SK-N-SH treated with all-trans-retinoic acid at 6 μM for 48 hours (cell line): ENCODE measurements around the gene PRICKLE1.

Experiments used
- ARNTL ChIP-seq: fragments of 450-650 bp; formaldehyde crosslinking; IDR thresholded peaks from 2 replicates; pipeline ENCODE4 v1.5.0; 2020; ENCODE audit warnings: low read depth, mild to moderate bottlenecking, moderate library complexity, borderline replicate concordance
- BACH2 ChIP-seq: fragments of 250-450 bp; sonication (Bioruptor Pico); IDR thresholded peaks from 2 replicates; pipeline ENCODE4 v1.9.0; 2021; ENCODE audit warnings: mild to moderate bottlenecking, borderline replicate concordance
- ESRRG ChIP-seq: fragments of 250-450 bp; sonication (Bioruptor Pico); IDR thresholded peaks from 2 replicates; pipeline ENCODE4 v1.6.1; 2021; ENCODE audit warnings: mild to moderate bottlenecking
- ISL1 ChIP-seq: fragments of 250-450 bp; sonication (Bioruptor Pico); IDR thresholded peaks from 2 replicates; pipeline ENCODE4 v2.1.2; 2022; ENCODE audit warnings: mild to moderate bottlenecking, moderate library complexity
- RARB ChIP-seq: fragments of 250-450 bp; sonication (Bioruptor Pico); IDR thresholded peaks from 2 replicates; pipeline ENCODE4 v1.8.0; 2021; ENCODE audit warnings: mild to moderate bottlenecking, moderate library complexity
- TCF4 ChIP-seq: fragments of 250-450 bp; sonication (Bioruptor Pico); IDR thresholded peaks from 2 replicates; pipeline ENCODE4 v1.8.0; 2021; ENCODE audit warnings: mild to moderate bottlenecking, moderate library complexity, borderline replicate concordance
- ZFP3 ChIP-seq: fragments of 250-450 bp; sonication (Bioruptor Pico); IDR thresholded peaks from 2 replicates; pipeline ENCODE4 v1.5.0; 2020; ENCODE audit warnings: mild to moderate bottlenecking, moderate library complexity
- ZNF70 ChIP-seq: fragments of 450-650 bp; formaldehyde crosslinking; IDR thresholded peaks from 2 replicates; pipeline ENCODE4 v1.5.0; 2020; ENCODE audit warnings: mild to moderate bottlenecking, moderate library complexity
- TF ChIP-seq, protein P1 (sequence below): fragments of 250-450 bp; sonication (Bioruptor Pico); IDR thresholded peaks from 2 replicates; pipeline ENCODE4 v1.5.1; 2020; ENCODE audit warnings: low read depth, mild to moderate bottlenecking, moderate library complexity
- TF ChIP-seq, protein P2 (sequence below): fragments of 250-450 bp; sonication (Bioruptor Pico); IDR thresholded peaks from 2 replicates; pipeline ENCODE4 v1.5.1; 2021; ENCODE audit warnings: mild to moderate bottlenecking, moderate library complexity

DNA sequence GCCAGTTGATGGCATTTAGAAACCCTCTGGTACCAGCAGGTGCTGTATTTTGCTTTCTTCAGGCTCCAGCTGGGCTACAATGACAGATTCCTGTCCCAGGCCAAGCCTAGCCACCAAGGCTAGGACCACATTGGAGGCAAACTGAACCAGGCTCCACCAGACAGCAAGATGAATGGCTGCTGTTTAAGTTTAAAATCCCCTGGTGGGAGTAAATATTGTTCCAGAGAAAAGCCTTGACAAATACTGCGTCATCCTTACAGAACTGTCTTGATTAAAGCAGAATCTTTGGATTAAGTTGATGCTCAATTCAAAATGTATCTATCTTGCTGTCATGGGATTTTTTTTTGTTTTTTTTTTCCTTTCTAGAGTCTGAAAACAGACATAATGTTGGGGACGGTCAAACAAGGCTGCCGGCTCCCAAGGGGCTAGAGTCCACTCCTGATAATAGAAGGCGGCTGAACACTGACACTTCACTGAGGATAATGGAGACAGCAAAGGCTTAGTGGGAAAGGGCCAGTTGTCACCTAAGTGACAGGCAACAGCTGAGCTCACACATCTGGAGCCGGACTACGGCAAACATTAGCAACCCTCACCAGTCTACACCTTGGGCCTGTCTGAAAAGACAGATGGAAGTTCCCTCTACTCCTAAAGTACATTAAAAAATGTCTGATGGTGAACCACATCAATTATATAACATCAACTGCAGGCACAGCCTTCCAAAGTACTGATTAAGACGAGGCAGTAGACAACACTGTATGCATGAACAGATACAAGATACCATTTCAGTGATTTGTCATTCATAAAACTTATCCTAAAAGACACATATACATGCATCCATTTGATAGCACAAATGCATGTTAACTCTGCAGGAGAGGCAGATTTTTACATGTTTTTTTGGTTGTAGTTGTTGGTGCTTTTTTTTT is 1.7 kb downstream of the PRICKLE1 start:
- TF ChIP-seq ARNTL (CRISPR knock-in tag) (no peak), ZFP3 (CRISPR knock-in tag) (no peak), ISL1 (CRISPR knock-in tag) (no peak), TCF4 (CRISPR knock-in tag) (no peak), ESRRG (CRISPR knock-in tag) (no peak), BACH2 (CRISPR knock-in tag) (no peak), RARB (CRISPR knock-in tag) (no peak), ZNF70 (CRISPR knock-in tag) (no peak)
- TF ChIP-seq, protein P1, sequence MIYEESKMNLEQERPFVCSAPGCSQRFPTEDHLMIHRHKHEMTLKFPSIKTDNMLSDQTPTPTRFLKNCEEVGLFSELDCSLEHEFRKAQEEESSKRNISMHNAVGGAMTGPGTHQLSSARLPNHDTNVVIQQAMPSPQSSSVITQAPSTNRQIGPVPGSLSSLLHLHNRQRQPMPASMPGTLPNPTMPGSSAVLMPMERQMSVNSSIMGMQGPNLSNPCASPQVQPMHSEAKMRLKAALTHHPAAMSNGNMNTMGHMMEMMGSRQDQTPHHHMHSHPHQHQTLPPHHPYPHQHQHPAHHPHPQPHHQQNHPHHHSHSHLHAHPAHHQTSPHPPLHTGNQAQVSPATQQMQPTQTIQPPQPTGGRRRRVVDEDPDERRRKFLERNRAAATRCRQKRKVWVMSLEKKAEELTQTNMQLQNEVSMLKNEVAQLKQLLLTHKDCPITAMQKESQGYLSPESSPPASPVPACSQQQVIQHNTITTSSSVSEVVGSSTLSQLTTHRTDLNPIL (CRISPR knock-in tag): no peak
- TF ChIP-seq, protein P2, sequence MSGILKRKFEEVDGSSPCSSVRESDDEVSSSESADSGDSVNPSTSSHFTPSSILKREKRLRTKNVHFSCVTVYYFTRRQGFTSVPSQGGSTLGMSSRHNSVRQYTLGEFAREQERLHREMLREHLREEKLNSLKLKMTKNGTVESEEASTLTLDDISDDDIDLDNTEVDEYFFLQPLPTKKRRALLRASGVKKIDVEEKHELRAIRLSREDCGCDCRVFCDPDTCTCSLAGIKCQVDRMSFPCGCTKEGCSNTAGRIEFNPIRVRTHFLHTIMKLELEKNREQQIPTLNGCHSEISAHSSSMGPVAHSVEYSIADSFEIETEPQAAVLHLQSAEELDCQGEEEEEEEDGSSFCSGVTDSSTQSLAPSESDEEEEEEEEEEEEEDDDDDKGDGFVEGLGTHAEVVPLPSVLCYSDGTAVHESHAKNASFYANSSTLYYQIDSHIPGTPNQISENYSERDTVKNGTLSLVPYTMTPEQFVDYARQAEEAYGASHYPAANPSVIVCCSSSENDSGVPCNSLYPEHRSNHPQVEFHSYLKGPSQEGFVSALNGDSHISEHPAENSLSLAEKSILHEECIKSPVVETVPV: no peak
